Mesothelial cell of epicardium (in vitro differentiated cells): ENCODE results near the gene NKAIN2. TPM values are rescaled to one million over a fixed set of nuclear protein-coding genes. Genes with fewer than 3 reads are reported as not detected.

Experiments
- DNase-seq, 2 experiments: peaks; one replicate each; pipeline ENCODE4 v3.0.0; 2021; ENCODE audit warnings: low spot score in 2 of 2; ENCODE audit not compliant: unreplicated experiment in 2 of 2
- H3K27ac Mint-ChIP-seq: 2 replicates; pipeline ENCODE4 v1.8.0; 2021; ENCODE audit warnings: mixed read lengths
- H3K27me3 Mint-ChIP-seq: 2 replicates; pipeline ENCODE4 v1.8.0; 2021; ENCODE audit warnings: low read depth, mixed read lengths
- H3K36me3 Mint-ChIP-seq: 2 replicates; pipeline ENCODE4 v1.8.0; 2021; ENCODE audit warnings: mixed read lengths
- H3K4me1 Mint-ChIP-seq: 2 replicates; pipeline ENCODE4 v1.8.0; 2021; ENCODE audit warnings: mixed read lengths
- H3K4me3 Mint-ChIP-seq: 2 replicates; pipeline ENCODE4 v1.8.0; 2021; ENCODE audit warnings: mild to moderate bottlenecking, moderate library complexity, mixed read lengths
- H3K9me3 Mint-ChIP-seq: 2 replicates; pipeline ENCODE4 v1.8.0; 2021; ENCODE audit warnings: mixed read lengths
- CTCF ChIP-seq: fragments of 200-600 bp; sonication (generic); IDR thresholded peaks from one replicate; pipeline ENCODE4 v1.5.0; 2021; ENCODE audit warnings: antibody characterized with exemption; ENCODE audit not compliant: unreplicated experiment
- total RNA-seq: library from RNA; stranded (reverse); gene quantifications from 3 replicates; pipeline ENCODE4 v1.2.1, GENCODE V29; 2021

Gene NKAIN2
- total RNA-seq, 1 donor from 2014 or later: 1.6 TPM

GRCh38 chr6:124753001-124753400, 949.3 kb downstream of the NKAIN2 start:
- H3K27me3 Mint-ChIP-seq: peaks cover 10% of the 10 kb centered on the region
- no peak for TF ChIP-seq CTCF
- H3K4me1 Mint-ChIP-seq: no peaks in the 10 kb centered on the region
- H3K36me3 Mint-ChIP-seq: no peaks in the 10 kb centered on the region
- H3K4me3 Mint-ChIP-seq: no peak overlapping the region
- H3K27ac Mint-ChIP-seq: no peak overlapping the region
- DNase-seq: no peak
- peaks cover 8% of the 10 kb centered on the region for H3K9me3 Mint-ChIP-seq

GRCh38 chr6:124753562-124754105, 950.0 kb downstream of the NKAIN2 start:
- no peak for TF ChIP-seq CTCF
- no peak overlapping the region for H3K27ac Mint-ChIP-seq
- peaks cover 8% of the 10 kb centered on the region for H3K27me3 Mint-ChIP-seq
- no peak for DNase-seq
- no peak overlapping the region for H3K4me3 Mint-ChIP-seq
- no peaks in the 10 kb centered on the region for H3K36me3 Mint-ChIP-seq
- H3K9me3 Mint-ChIP-seq: peaks cover 8% of the 10 kb centered on the region
- no peaks in the 10 kb centered on the region for H3K4me1 Mint-ChIP-seq

DNA sequence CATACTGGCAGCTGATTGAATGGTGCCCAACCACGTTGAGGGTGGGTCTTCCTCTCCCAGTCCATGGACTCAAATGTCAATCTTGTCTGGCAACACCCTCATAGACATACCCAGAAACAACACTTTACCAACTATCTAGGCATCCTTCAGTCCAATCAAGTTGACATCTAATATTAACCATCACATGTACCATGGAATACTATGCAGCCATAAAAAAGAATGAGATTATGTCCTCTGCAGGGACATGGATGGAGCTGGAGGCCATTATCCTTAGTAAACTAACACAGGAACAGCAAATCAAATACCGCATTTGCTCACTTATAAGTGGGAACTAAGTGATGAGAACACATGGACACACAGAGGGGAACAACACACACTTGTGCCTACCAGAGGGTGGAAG, 951.7 kb downstream of the NKAIN2 start:
- peaks cover 4% of the 10 kb centered on the region for H3K27me3 Mint-ChIP-seq
- no peaks in the 10 kb centered on the region for H3K36me3 Mint-ChIP-seq
- TF ChIP-seq CTCF: no peak
- H3K27ac Mint-ChIP-seq: no peak overlapping the region
- peaks cover 8% of the 10 kb centered on the region for H3K9me3 Mint-ChIP-seq
- H3K4me1 Mint-ChIP-seq: no peaks in the 10 kb centered on the region
- DNase-seq: no peak
- H3K4me3 Mint-ChIP-seq: no peak overlapping the region

DNA sequence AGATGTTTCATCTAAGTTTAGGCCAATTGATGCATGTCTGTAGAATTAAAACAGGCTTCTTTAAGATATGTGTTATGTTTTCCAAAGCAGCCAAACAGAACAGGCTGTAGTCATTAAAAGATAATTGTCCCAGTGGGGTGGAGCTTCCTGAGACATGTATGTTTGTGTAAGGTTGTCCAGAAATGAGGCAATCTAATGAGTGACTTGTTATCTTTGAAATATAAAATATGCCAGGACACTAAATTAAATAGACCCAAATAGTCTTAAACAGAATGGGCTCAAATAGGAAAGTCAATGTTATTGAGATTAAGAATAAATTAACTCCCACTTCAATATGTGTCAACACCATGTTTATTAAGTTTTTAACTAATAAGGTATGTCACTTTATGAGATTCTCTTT, 953.9 kb downstream of the NKAIN2 start:
- H3K36me3 Mint-ChIP-seq: no peaks in the 10 kb centered on the region
- H3K9me3 Mint-ChIP-seq: peaks cover 8% of the 10 kb centered on the region
- no peak overlapping the region for H3K27ac Mint-ChIP-seq
- no peak for TF ChIP-seq CTCF
- H3K27me3 Mint-ChIP-seq: peaks cover 13% of the 10 kb centered on the region
- DNase-seq: no peak
- H3K4me1 Mint-ChIP-seq: peaks cover 1% of the 10 kb centered on the region
- no peak overlapping the region for H3K4me3 Mint-ChIP-seq

DNA sequence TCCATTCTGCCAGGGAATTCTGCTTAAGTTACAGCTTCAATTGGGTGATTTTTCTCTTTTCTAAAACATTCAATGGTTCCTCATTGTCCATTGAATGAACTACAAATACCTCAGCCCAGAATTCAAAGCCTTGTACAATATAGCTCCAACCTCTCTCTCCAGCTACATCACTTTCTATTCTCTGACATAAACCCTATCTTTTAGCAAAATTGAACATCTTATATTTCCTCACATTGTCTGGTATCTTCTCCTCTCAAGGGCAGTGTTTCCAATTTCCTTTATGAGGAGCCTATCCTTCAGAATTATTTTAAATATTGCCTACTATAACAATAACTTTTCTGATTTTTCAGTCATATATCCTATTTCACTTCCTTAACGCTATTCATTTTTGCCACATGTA, 955.0 kb downstream of the NKAIN2 start:
- Mint-ChIP-seq H3K9me3 (peaks cover 8% of the 10 kb centered on the region), H3K4me1 (peaks cover 1% of the 10 kb centered on the region)

More for the DNA sequence above, 955.0 kb downstream of the NKAIN2 start:
- Mint-ChIP-seq H3K27ac (no peak overlapping the region), H3K4me3 (no peak overlapping the region), H3K27me3 (peaks cover 15% of the 10 kb centered on the region), H3K36me3 (no peaks in the 10 kb centered on the region)
- DNase-seq: no peak
- TF ChIP-seq CTCF: no peak
